Measurements from ENCODE around the gene EIF4G3.
"Not testable (repeated sequence)": the region's sequence is repeated elsewhere in the genome, so short reads cannot be mapped to it uniquely, and the experiment has no call there.

DNA sequence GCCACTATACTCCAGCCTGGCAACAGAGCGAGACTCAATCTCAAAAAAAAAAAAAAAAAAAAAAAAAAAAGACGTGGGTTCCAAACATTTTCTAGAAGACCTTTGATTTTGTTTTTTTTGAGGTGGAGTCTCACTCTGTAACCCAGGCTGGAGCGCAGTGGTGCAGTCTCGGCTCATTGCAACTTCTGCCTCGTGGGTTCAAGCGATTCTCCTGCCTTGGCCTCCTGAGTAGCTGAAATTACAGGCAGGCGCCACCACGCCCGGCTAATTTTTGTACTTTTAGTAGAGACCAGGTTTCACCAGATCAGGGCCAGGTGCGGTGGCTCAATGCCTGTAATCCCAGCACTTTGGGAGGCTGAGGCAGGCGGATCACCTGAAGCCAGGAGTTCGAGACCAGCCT lies 3.6 kb downstream of the EIF4G3 start:
- TF ChIP-seq, protein P1, sequence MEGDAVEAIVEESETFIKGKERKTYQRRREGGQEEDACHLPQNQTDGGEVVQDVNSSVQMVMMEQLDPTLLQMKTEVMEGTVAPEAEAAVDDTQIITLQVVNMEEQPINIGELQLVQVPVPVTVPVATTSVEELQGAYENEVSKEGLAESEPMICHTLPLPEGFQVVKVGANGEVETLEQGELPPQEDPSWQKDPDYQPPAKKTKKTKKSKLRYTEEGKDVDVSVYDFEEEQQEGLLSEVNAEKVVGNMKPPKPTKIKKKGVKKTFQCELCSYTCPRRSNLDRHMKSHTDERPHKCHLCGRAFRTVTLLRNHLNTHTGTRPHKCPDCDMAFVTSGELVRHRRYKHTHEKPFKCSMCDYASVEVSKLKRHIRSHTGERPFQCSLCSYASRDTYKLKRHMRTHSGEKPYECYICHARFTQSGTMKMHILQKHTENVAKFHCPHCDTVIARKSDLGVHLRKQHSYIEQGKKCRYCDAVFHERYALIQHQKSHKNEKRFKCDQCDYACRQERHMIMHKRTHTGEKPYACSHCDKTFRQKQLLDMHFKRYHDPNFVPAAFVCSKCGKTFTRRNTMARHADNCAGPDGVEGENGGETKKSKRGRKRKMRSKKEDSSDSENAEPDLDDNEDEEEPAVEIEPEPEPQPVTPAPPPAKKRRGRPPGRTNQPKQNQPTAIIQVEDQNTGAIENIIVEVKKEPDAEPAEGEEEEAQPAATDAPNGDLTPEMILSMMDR (IDR thresholded peaks at IDR 0.05 in 4 of 5, conservative IDR thresholded peaks at IDR 0.05 in 1 of 5) = not testable (repeated sequence)
- not testable (repeated sequence) for TF ChIP-seq POLR2A (IDR thresholded peaks at IDR 0.05)

Data from gastrocnemius medialis (tissue), 4 donors.